Transverse colon (tissue), 4 donors: ENCODE measurements around the gene UBL5. TPM values are rescaled to one million over a fixed set of nuclear protein-coding genes. Genes with fewer than 3 reads are reported as not detected.

Experiments
- DNase-seq: peaks from one replicate; pipeline ENCODE4 v3.0.0-alpha.2; 2019
- H3K27ac ChIP-seq, 4 donors: fragments of 200-600 bp; sonication (generic); 2 replicates each; pipeline ENCODE4 v1.5.1; 2016 to 2018; ENCODE audit warnings: inconsistent platforms in 4 of 4
- H3K27me3 ChIP-seq: fragments of 200-600 bp; sonication (generic); 2 replicates; pipeline ENCODE4 v1.5.1; 2017; ENCODE audit warnings: inconsistent platforms
- H3K36me3 ChIP-seq, 4 donors: fragments of 200-600 bp; sonication (generic); 2 replicates each; pipeline ENCODE4 v1.5.1; 2017 to 2019; ENCODE audit warnings: inconsistent platforms in 4 of 4
- H3K4me1 ChIP-seq, 4 donors: fragments of 200-600 bp; sonication (generic); 2 replicates each; pipeline ENCODE4 v1.5.1; 2017 to 2020; ENCODE audit warnings: inconsistent platforms in 4 of 4
- H3K4me3 ChIP-seq, 4 donors: fragments of 200-600 bp; sonication (generic); 1 replicate in 1 of 4; 2 replicates in 3 of 4; pipeline versions ENCODE4 v1.5.1 to v1.6.1; 2017 to 2019; ENCODE audit warnings: inconsistent platforms in 4 of 4
- H3K9me3 ChIP-seq, 2 donors: fragments of 200-600 bp; sonication (generic); 2 replicates each; pipeline ENCODE4 v1.5.1; 2017 to 2019; ENCODE audit warnings: inconsistent platforms in 2 of 2
- EP300 ChIP-seq: sonication (generic); formaldehyde crosslinking; IDR thresholded peaks from one replicate; pipeline ENCODE4 v1.6.1; 2017; ENCODE audit warnings: antibody characterized with exemption, low read depth
- POLR2A ChIP-seq: fragments of 450-650 bp; IDR thresholded peaks from one replicate; pipeline ENCODE4 v1.6.1; 2016; ENCODE audit warnings: antibody characterized with exemption, mild to moderate bottlenecking, moderate library complexity
- POLR2AphosphoS5 ChIP-seq, 3 donors: sonication (generic); formaldehyde crosslinking; IDR thresholded peaks; one replicate each; pipeline ENCODE4 v1.6.1; 2016; ENCODE audit warnings: antibody characterized with exemption in 3 of 3
- whole genome bisulfite sequencing, 2 donors: methylation state at CpG; one replicate each; pipeline ENCODE4 v1.1.5; 2018; ENCODE audit warnings: low coverage in 1 of 2; 5-methylcytosine and 5-hydroxymethylcytosine counted together
- in situ Hi-C, 4 donors: fragments of 200-750 bp; cut with MboI; loops; one replicate each; pipeline versions ENCODE4 v1.15.0 to v1.15.1; 2017; ENCODE audit warnings: low sequenced_read_pairs in 3 of 4, low pct_ligation_motif_present in 1 of 4, low pct_unique_long_range_greater_than_20kb in 1 of 4
- intact Hi-C: fragments of 100-400 bp; cut with DNase I; formaldehyde crosslinking; loops from one replicate; pipeline ENCODE4 v1.15.1; 2023; ENCODE audit warnings: low total_unique reads
- total RNA-seq, 4 donors: library from RNA; depleted of rRNA; stranded (reverse); fragments of >200 nt; gene quantifications; one replicate each; pipeline ENCODE4 v1.1.0, GENCODE V29; 2016
- TF ChIP-seq, protein P1 (sequence below), 5 experiments: fragments of 200-600 bp in 3 of 5; fragments of 450-650 bp in 2 of 5; sonication (generic) in 3 of 5; IDR thresholded peaks; 1 replicate in 2 of 5; 2 replicates in 3 of 5; pipeline ENCODE4 v1.5.1; 2016 to 2017; ENCODE audit warnings: antibody characterized with exemption in 5 of 5, inconsistent platforms in 3 of 5, mild to moderate bottlenecking in 2 of 5, moderate library complexity in 1 of 5

Gene UBL5
- total RNA-seq, 4 donors from 2014 or later, result 61.0 to 563 (median 249) TPM

DNA sequence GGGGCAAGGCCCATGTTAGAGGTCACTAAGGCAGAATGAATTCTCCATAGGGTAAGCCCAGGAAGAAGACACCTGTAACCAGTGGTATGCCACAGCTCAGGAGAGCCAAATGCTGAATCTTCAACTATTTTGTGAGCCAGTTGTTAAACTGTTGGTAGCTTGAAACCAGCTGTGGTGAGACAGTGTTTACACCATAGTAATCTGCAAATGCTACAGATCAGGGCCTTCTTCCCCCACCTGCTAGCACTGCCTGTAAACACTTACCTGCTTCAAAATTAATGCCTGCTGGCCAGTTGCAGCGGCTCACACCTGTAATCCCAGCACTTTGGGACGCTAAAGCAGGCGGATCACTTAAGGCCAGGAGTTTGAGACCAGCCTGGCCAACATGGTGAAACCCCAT is 20.9 kb upstream of the UBL5 start:
- DNase-seq, result no peak
- no peak overlapping the region for H3K27ac ChIP-seq
- TF ChIP-seq, protein P1, sequence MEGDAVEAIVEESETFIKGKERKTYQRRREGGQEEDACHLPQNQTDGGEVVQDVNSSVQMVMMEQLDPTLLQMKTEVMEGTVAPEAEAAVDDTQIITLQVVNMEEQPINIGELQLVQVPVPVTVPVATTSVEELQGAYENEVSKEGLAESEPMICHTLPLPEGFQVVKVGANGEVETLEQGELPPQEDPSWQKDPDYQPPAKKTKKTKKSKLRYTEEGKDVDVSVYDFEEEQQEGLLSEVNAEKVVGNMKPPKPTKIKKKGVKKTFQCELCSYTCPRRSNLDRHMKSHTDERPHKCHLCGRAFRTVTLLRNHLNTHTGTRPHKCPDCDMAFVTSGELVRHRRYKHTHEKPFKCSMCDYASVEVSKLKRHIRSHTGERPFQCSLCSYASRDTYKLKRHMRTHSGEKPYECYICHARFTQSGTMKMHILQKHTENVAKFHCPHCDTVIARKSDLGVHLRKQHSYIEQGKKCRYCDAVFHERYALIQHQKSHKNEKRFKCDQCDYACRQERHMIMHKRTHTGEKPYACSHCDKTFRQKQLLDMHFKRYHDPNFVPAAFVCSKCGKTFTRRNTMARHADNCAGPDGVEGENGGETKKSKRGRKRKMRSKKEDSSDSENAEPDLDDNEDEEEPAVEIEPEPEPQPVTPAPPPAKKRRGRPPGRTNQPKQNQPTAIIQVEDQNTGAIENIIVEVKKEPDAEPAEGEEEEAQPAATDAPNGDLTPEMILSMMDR (IDR thresholded peaks at IDR 0.05), result no peak
- TF ChIP-seq POLR2AphosphoS5 (IDR thresholded peaks at IDR 0.05) (no peak), EP300 (no peak), POLR2A (no peak)
- in situ Hi-C loops (no loop called here), intact Hi-C loops (no loop called here)
- peaks cover 0 to 29% (median 12%) of the 10 kb centered on the region in 4 donors for H3K36me3 ChIP-seq
- H3K27me3 ChIP-seq, result no peaks in the 10 kb centered on the region
- no peak overlapping the region for H3K4me3 ChIP-seq
- WGBS, 2 donors, result 88% methylated on average over 3 of the region's 3 CpGs; no CpG with 5 or more reads in 1 of the 2 donors
- no peaks in the 10 kb centered on the region for H3K4me1 ChIP-seq
- no peaks in the 10 kb centered on the region for H3K9me3 ChIP-seq

DNA sequence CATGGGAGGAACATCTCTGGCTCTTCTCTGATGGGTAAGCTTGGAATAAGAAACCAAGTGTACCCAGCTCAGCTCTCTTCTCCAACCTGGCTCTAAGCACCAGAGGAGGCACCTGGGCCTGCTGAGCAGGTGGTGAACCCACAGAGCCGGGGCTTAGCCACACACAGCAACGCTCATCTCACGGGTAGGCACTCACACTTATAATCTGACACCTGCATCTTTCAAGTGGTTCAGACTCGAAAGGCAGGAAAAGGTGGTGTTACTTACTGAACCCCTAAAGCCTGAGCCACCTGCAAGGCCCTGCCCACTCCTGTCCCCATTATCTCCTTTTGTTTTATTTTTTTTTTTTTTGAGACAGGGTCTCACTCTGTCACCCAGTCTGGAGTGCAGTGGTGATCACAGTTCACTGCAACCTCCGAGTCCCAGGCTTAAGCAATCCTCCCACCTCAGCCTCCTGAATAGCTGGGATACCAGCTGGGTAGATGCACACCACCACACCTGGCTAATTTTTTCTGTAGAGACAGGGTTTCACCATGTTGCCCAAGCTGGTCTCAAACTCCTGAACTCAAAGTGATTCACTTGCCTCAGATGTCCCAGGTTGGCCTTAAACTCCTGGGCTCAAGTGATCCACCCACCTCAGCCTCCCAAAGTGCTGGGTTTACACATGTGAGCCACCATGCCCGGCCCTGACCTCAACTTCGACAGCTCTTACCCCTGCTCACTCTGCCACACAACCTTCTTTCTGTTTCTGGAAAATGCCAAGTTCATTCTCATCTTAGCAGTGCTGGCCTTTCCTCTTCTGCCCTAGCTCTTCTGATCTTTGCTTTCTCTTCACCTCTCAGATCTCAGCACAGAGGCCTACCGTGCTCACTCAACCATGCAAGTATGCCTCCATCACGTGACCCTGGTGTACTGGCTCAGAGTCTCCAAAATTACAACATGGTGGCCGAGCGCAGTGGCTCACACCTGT is 18.6 kb upstream of the UBL5 start:
- Histone ChIP-seq H3K4me3 (no peak overlapping the region), H3K27me3 (no peaks in the 10 kb centered on the region), H3K36me3 (peaks cover 0 to 40% (median 12%) of the 10 kb centered on the region in 4 donors), H3K9me3 (no peaks in the 10 kb centered on the region), H3K4me1 (no peaks in the 10 kb centered on the region), H3K27ac (no peak overlapping the region)
- 80 to 88% methylated on average over 3 to 11 of the region's 11 CpGs for WGBS, 2 donors
- DNase-seq, result no peak
- intact Hi-C loops (no loop called here), in situ Hi-C loops (no loop called here)
- no peak for TF ChIP-seq POLR2A
- TF ChIP-seq, protein P1 (IDR thresholded peaks at IDR 0.05), result no peak
- no peak for TF ChIP-seq POLR2AphosphoS5 (IDR thresholded peaks at IDR 0.05)
- TF ChIP-seq EP300, result no peak

DNA sequence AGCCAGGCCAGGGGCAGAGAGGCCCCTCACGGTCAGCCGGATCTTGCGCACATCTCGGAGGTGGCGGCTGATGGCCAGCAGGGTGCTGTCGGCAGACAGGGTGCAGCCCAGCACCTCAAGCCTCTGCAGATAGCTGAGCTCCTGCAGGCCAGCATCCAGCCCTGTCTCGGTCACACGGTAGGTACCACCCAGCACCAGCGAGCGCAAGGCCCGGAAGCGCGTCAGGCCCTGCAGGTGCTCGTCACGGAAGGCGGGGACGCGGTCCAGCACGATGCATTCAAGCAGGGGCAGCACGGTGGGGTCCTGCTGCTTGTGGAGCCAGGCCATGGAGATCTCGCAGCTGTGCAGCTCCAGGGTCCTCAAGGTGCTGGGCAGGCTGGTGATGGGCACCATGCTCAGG is 16.6 kb upstream of the UBL5 start:
- Histone ChIP-seq H3K4me3 (no peak overlapping the region), H3K27me3 (no peaks in the 10 kb centered on the region), H3K27ac (no peak overlapping the region), H3K9me3 (no peaks in the 10 kb centered on the region), H3K4me1 (peaks cover 0 to 4% (median under 1%) of the 10 kb centered on the region in 4 donors), H3K36me3 (peaks cover 0 to 43% (median 12%) of the 10 kb centered on the region in 4 donors)
- DNase-seq, result no peak
- TF ChIP-seq POLR2A, result no peak
- TF ChIP-seq, protein P1 (IDR thresholded peaks at IDR 0.05), result no peak
- no peak for TF ChIP-seq EP300
- TF ChIP-seq POLR2AphosphoS5 (IDR thresholded peaks at IDR 0.05), result no peak
- intact Hi-C loops (no loop called here), in situ Hi-C loops (no loop called here)
- WGBS, 2 donors, result 99% methylated on average over 15 of the region's 21 CpGs; no CpG with 5 or more reads in 1 of the 2 donors

DNA sequence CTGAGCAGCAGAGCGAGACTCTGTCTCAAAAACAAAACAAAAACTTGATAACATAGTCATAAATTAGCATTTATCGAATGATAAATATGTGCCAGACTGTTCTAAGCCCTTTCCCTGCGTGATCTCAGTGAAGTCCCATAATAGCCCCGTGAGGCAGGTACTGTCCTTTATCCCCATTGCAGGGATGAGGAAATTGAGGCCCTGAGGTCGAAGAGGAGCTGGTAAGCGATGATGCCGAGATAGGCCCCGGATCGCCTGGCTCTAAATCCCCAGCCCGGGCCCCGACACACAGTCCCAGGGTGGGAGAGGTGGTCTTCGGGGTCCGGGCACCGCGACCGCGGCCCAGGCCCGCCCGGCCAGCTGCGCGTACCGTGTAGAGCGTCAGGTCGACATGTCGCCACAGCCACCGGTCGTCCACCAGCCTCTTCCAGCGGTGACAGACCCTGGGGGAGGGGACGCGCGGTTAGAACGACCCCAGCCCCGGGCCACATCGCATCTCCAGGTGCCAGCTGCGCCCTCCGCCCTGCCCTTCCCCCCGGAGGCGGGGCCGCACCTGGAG is 9.5 kb upstream of the UBL5 start:
- in situ Hi-C loops, result no loop called here
- intact Hi-C loops, result no loop called here
- peak overlapping the region; percentile 87 to 99 (median 97) for H3K4me3 ChIP-seq
- peaks cover 0 to 15% (median 0%) of the 10 kb centered on the region in 4 donors for H3K36me3 ChIP-seq
- peaks cover 10 to 33% (median 25%) of the 10 kb centered on the region in 4 donors for H3K4me1 ChIP-seq
- no peak for DNase-seq
- no peaks in the 10 kb centered on the region for H3K27me3 ChIP-seq
- TF ChIP-seq POLR2AphosphoS5 (IDR thresholded peaks at IDR 0.05), result no peak
- no peaks in the 10 kb centered on the region for H3K9me3 ChIP-seq
- H3K27ac ChIP-seq, result peak overlapping the region; percentile 97 to 99 (median 98)
- 4 to 44% methylated on average over 3 to 37 of the region's 39 CpGs for WGBS, 2 donors
